GM18870 (cell line): Measurements from ENCODE around the gene ZNF326.
A peak's percentile ranks its signal among the peaks of the same experiment; 100 is the strongest.
"Not testable (repeated sequence)": the region's sequence is repeated elsewhere in the genome, so short reads cannot be mapped to it uniquely, and the experiment has no call there.

Experiments
- ATAC-seq: cut with Tn5 transposase; IDR thresholded peaks from one replicate; pipeline ENCODE4 v1.9.1; 2021; ENCODE audit warnings: moderate library complexity; ENCODE audit not compliant: unreplicated experiment

The ZNF326 gene

DNA sequence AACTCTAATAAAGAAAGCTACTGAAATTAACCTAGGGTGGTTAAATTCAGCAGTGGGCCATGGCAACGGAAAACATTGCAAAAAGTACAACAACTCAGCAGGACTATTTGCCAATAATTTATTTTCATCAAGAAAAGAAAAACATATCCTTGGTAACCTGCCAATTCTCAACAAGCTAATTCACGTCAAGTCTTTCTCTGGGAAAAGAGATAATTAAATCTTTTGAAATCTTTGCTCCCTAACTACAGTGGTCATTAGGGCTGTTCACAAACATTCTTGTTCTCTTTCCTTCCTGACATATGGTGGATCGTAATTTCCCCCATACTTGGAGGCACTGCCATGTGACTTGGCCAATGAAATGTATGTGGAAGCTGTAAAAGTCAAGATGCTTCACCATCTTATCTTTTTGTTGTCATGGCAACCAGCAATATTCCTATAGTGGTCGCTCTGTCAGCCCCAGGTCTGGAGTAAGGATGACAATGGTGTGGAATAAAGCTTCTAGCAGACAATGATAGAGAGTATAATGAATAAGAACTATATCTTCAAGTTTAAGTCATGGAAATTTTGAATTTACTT, 29.6 kb upstream of the ZNF326 start:
- no peak for ATAC-seq

DNA sequence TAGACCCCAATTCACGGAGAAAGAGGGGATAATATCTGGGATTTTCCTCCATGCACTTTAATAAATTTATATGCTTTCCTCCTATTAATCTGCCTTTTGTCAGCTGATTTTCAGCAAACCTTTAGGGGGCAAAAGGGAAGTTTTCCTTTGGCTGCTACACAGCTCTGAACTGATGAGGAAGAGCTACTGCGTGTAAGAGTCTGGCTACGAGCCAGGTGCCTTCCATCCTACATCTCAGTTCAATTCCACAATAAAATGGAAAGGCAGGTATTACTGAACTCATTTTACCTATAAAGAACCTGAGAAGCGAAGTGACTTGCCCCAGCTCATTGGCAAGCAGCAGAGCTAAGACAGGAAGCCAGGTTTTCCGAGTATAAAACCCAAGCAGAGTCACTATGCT, 28.3 kb upstream of the ZNF326 start:
- ATAC-seq: no peak

DNA sequence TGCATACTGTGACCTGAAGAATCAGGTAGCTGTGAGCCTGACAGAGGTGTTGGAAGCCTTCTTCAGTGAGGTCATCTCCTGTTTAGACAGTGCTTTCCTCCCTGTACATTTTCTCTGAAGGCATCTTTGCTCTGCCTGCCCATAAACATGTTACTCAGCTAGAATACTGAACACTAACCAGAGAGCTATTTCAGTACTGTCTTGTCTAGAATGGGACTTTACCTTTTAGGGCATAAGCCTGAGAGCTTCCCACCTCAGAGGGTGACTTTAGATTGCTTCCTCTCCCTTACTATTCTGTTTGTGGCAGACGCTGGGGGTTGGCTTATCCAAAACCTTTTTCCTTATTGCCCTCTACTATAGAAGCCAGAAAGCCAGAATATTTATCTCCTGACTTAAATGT, 23.3 kb upstream of the ZNF326 start:
- peak; percentile 66 for ATAC-seq

DNA sequence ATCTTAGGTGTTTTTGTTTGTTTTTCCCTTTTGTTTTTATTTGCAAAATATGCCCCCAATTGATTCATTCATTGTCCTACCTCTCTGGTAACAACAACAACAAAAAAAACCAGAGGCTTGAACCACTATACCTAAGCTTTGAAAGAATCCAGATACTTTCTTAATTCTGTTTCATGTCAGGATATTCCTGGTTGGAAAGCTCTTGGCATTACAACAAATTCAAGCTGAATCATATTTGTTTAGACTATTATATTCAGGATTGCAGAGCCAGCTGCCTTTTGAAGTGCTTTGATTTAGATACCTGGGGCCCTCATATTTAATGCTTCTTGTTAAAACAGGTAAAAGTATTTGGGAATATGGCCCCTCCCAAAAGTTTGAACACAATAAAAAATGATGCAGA, 22.9 kb upstream of the ZNF326 start:
- ATAC-seq: no peak

DNA sequence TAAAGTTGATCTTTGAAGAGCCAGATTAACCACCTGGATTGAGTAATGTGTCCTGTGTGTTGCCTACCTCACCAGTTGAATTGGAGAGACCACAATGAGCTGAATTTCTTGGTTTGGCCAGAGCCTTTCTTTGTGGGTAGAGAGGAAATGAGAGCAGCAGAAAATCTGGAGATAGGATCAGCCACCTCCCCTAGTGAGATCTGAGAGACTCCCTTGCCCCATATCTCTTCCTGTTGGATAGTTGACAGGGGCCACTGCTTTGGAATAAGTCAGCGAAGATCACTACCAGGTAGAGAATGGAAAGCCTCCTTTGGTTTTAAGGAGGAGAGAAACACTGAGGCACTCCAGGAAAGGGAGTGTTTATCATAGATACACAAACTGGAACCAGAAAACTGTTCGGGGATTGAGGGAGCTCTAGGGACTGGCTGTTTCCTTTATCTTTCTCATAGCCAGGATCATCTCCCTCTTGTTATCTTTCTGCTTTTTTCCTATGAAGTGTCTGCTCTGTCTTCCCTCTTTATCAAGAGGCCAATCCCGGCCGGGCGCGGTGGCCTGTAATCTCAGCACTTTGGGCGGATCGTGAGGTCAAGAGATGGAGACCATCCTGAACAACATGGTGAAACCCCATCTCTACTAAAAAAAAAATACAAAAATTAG, 21.3 kb upstream of the ZNF326 start:
- ATAC-seq: no peak

DNA sequence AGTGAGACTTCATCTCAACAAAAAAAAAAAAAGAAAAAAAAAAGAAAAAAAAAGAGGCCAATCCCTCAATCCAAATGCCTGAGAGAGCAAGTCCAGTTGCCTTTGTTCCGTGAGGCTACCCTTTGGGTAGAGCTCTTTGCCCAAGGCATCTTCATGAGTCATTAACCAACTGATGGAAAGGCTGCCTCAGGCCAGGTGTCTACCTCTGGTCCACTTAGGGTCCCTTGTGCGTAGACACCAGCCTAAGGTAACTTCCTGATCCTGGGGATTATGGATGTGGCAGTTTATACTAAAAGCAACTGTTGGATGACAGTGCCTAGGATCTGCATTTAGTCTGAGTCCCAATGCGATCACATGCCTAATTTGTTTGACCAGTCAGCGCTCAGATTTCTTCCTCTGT, 20.7 kb upstream of the ZNF326 start:
- ATAC-seq: no peak

DNA sequence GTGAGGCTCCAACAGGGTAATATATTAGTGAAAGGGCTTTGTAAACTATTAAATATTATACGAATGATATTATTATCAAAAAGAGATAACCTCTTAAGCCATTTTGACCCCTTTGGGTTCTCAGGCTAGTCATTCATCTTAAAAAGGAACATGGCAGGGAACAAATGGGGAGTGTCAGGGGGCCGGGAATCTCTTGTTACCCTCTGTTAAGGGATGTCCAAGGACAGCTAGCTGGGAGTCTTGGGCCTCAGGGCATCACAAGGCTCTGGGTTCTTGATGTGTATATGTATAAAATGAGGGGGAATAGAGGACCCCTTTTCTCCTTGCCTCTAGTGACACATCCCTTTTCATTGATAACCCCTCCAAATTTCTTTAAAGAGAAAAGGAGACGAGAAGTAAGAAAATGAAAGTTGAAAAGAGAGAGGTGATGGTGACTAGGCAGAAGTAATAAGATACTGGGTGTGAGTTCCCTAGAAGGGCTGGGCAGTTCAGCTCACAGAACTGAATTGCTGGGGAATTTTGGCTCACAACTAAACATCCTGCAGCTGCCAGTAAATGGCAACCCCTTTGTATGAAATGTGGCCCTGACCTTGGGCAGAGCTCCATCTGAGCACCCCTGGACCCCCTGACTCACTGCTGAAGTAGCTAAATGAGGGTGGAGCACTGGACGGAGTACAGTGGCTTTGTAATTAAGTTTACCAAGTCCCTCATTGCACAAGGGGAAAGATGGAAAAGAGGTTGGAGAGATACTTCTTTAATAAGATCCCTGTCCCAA, 20.0 kb upstream of the ZNF326 start:
- ATAC-seq: no peak

DNA sequence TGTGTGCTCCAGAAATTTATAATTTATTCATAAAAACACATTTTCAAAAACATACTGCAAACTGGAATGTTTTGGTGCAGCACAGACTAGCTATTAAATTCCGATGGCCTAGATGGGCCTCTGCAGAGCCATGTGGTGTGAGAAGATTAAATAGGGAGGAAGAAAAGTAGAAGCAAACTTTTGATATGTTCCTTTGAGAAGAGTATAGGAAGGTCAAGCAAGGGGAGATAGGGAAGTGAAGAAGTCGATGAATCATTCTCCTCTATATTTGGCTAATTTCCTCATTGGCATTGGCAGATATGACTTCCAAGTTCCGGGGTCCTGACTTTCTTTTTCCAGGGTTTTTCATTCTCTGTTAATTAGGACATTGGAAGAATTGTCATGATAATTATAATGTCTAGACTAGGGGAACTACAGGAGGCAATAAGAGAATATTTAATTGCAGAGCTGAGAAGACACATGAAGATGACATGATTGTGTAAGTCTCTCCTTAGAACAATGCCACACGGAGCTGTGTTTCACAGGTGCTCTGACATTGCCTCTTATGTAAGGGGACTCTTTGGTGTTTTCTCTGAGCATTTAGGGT, 19.3 kb upstream of the ZNF326 start:
- ATAC-seq: no peak

DNA sequence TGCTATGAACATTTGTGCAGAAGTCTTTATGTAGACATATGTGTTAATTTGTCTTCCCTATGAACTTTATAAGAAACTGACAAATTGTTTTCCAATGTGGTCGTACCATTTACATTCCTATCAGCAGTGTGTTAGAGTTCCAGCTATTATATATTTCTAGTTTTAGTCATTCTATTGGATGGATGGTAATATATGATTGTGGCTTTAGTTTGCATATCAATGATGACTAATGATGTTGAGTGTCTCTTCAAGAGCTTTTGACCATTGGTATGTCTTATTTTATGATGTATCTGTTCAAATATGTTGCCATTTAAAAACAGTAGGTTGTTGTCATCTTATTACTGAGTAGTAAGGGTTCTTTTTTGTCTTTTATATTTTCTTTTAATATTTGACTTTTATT, 16.2 kb upstream of the ZNF326 start:
- no peak for ATAC-seq

DNA sequence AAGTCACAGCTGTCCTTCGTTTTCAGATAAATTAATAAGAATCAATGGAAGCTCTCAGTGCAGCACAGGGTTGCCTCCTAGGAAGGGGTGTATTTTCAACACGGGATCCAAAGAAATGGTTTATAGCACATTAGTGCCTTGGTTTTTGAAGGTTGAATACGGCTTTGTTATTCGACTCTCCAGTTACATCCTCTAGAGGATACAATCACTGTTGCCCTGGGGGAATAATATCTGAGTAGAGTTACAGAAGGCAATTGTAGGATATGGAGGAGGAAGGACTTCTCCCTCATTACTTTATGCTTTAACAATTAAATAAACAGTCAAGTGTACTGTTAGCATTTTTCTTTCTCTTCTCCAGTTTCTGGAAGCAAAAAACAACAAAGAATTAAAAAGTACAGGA, 14.3 kb upstream of the ZNF326 start:
- ATAC-seq: no peak

DNA sequence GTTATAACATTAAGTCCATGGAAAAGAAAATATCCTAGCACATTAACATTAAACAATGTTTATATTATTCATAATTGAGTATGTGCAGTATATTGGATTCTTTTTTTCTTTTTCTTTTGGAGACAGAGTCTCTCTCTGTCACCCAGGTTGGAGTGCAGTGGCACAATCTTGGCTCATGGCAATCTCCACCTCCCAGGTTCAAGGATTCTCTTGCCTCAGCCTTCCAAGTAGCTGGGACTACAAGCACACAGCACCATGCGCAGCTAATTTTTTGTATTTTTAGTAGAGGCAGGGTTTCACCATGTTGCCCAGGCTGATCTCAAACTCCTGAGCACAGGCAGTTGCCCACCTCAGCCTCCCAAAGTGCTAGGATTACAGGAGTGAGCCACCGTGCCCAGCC, 12.1 kb upstream of the ZNF326 start:
- not testable (repeated sequence) for ATAC-seq

DNA sequence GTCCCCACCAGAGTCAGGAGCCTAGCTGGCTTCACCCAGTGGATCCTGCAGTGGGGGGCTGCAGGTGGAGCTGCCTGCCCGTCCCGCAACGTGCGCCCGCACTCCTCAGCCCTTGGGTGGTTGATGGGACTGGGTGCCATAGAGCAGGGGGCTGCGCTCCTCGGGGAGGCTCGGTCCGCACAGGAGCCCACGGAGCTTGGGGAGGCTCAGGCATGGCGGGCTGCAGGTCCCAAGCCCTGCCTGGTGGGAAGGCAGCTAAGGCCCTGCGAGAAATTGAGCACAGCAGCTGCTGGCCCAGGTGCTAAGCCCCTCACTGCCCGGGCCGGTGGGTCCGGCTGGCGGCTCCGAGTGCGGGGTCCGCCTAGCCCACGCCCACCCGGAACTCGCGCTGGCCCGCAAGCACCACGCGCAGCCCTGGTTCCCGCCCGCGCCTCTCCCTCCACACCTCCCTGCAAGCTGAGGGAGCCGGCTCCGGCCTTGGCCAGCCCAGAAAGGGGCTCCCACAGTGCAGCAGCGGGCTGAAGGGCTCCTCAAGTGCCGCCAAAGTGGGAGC, 10.3 kb upstream of the ZNF326 start:
- not testable (repeated sequence) for ATAC-seq

DNA sequence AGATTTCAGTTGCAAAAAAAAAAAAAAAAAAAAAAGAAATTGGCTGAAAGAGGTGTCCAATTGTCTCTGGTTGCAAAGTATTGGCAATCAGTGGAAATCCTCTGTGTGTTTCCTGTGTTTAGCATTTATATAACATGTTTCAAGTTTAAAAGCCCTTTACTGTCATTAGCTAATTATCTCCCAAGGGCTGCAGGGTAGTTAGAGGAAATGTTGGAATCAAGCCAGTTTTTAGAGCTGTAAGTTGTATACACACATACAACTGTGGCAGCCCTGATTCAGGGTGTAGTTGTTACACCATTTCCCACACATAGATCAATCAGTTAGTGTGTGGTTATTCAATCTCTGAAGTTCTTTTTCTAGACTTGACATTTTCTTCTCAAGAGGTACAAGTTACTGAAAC, 8.9 kb upstream of the ZNF326 start:
- ATAC-seq: no peak

DNA sequence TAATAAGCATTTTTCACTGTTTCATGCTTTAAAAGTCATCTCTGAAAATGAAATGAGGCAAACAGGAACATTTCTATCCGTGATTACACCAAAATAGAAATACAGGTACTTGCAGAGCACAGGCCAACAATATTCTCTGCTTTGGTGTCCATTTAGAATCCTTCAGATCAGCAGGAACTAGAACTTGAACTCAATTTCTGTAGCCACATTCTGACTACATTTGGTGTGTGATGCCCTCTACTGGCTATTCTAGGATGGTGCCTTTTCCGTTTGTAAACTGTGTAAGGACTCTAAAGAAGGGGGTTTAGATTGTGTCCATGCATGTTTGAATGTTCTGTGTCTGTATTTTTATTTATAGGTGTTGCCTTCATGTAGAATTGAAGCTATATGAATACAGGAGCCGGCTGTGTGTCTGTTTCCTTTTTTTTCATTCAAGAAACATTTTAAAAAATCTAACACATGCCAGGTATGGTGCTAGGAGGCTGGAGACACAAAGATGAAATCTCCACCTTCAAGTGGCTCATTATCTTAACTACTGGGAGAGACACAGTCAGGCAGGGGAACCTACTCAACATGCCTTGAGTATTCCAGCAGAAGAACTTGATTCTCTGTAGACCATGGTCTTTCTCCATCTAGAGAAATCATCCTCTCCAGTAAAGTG, 7.6 kb upstream of the ZNF326 start:
- peak; percentile 70 for ATAC-seq

DNA sequence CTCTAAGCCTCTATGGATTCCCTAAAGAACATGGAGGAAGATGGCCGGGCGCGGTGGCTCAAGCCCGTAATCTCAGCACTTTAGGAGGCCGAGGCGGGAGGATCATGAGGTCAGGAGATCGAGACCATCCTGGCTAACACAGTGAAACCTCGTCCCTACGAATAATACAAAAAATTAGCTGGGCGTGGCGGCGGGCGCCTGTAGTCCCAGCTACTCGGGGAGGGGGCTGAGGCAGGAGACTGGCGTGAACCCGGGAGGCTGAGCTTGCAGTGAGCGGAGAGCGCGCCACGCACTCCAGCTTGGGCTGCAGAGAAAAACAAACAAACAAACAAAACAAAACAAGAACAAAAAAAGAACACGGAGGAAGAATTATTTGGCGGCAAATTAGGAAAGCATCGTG, 5.8 kb upstream of the ZNF326 start:
- no peak for ATAC-seq

DNA sequence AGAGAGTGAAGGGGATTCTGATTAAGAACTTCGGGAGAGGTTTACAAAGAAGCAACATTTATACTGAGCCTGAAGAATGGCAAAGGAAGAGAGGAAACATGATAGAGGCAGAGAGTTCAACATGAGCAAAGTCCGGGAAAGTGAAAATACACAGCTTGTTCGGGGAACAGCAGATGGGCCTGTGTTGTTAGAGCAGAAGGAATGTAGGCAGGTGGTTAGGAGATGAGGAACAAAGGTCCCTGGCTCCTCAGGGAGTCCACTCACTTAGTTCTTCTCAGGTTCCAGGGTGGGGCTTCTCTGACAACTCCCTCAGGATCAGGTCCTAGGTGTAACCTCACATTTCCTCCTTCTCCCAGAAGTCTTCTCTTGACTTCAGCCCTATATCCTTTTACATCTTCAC, 5.1 kb upstream of the ZNF326 start:
- no peak for ATAC-seq

DNA sequence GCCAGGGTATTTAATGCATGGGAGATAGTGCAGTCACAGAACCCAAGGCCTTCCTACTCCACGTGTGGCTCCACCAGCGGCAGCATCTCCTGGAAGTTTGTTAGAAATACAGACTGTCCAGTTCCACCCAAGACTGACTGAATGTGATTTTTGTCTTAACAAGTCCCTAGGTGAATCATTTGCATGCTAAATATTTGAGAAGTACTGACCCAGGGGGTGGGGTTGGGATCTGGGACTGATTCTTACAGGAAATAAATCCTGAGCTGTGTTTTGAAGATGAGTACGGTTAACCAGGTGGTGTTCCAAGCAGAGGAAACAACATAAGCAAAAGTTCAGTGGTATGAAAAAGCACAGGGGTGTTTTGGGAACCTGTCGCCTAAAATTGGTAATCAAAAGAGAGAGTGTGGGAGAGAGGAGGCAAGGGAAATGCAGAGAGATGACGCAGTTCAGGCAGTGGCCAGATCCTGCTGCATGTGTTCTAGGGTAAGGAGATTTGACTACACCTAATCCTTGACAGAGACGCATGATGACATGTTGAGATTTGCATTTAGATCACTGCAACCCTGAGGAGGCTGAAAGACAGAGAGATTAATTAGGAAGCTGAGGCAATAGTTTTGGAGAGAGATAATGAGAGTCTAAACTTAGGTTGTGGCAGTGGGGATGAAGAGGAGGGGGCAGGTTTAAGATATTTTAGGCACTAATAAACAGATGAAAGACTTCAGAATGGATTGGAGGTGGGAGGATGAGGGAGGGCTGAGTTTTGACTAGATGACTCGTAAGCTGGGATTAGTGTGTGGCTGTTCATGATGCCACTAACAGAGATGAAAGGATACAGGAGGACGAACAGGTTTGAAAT, 3.7 kb upstream of the ZNF326 start:
- ATAC-seq: no peak

DNA sequence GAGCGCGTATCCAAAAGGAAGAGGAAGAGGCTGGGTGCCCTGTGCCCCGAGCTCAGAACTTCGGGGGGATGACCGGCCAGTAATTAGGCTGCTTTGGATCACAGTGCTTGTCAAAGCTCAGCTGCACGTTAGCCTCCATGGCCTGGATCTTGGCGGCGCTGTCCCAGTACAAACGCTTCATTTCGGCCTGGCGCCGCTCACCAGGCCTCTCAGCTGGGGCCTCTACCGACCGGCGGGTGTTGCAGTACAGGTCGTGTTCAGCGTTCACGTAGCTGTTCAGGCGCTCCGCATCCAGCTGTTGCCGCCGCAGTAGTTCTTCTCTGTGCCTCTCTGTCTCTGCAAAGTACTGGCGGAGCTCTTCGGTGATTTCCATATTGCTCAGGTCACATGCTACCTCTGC, 1.4 kb upstream of the ZNF326 start:
- ATAC-seq: no peak

DNA sequence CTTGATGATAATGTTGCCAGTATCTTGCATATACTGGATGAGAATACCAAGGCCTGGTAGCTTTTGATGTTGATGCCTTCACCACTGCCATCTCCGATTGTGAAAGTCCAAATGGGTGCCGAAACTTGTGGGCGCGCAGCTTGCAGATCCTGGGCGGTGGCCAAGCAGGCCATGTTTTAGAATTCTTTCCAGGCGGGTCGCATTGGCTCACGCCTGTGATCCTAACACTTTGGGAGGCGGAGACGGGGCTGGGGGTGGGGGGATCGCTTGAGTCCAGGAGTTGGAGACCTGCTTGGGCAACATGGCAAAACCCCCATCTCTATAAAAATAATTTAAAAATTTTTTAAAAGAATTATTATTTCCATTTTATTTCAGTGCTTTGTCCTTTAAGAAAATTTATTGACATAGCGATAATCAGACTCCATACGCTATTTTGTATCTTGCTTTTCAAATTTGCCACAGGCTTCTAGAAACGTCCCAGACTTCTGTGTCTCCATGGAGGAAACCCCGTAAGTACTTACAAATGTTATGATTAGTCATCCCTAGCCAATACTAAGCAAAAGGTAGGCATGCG, 592 bp upstream of the ZNF326 start:
- ATAC-seq: no peak
